GM21447 (cell line): ENCODE results near the gene PSG11.
"Not testable (repeated sequence)": the region's sequence is repeated elsewhere in the genome, so short reads cannot be mapped to it uniquely, and the experiment has no call there.

Experiments used
- ATAC-seq: cut with Tn5 transposase; IDR thresholded peaks from one replicate; pipeline ENCODE4 v1.9.1; 2021; ENCODE audit not compliant: unreplicated experiment

Gene PSG11

DNA sequence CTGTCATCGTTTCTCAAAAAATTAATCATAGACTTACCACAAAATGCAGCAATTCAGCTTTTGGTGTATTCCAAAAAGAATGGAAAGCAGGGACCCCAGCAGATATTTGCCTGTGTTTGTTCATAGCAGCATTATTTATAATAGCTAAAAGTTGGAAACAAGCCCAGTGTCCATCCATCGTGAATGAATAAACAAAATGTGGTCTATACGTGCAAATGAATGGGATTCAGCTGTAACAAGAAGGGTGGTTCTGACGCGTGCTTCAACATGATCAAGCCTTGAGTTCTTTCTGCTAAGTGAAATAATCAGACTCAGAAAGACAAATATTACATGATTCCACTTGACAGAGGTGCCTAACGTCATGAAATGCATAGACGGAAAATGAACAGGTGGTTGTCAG lies 36.4 kb downstream of the PSG11 start:
- ATAC-seq, result no peak

DNA sequence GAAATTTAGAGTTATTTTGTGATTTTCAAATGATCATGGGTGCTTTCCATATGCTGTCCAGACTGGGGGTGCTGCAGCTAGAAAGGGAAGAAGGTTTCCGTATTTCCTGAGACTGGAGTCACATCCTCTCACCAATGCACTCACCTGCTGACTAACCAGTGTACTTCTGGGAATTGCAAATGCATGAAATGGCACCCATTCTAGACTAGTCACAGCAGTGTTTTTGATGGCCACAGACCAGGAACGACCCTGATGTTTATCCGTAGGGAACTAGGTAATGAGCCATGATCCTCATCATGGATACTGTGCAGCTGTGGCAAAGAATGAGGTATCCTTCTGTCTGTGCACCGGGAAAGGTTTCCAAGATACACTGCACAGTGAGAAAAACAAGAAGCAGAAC lies 37.1 kb downstream of the PSG11 start:
- ATAC-seq, result not testable (repeated sequence)

DNA sequence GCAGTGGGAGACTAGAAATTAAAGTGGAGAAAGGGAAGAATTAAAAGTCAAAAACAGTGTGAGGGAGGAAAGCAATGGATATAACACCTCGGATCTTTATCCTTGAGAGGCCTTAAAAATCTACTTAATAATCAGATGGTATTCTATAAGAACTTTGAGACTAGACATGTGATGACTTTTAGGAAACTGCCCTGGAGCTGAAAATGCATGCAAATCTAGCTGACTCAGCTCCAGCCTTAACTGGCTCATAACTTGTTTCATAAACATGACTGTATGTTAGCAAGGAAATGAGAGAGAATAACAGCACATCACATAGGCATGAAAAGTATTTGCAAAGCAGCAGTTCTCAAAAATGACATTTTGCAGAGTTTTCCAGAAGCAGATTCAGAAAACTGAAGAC lies 38.1 kb downstream of the PSG11 start:
- not testable (repeated sequence) for ATAC-seq

DNA sequence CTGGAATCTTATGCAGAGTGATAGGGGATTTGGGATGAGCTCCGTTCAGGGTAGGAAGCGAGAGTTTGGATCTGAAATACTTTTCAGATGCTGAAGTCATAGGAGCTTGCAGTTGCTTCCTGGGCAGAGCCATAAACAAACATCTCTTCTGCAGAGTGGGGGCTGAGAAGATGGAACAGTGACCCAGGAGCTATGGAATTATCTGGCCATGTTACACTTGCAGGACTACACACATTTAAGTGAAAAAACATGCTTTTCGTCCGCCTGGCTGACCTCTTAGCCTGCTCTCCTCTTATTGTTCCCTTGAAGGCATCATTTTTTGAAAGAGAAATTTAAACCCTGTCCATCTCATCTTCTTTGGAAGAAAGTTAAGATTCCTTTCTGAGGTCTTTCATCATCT lies 40.7 kb downstream of the PSG11 start:
- no peak for ATAC-seq

DNA sequence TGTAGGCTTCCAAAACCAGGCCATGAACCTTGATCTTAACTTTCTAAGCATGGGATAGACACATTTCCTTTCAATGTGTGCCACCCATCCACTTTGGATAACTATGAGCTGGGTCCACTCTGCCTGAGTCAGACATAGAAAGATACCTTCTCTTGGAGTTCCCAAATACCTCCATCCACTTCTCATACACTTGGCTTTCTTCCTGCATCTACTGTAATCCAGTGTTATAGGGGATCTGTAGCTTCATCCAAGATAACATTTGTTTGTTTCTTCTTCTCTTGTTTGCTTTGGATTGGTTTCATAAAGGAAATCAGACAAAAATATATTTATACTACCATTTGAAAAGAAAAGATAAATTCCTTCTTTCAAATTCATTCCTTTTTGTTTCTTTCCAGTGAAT lies 44.2 kb downstream of the PSG11 start:
- not testable (repeated sequence) for ATAC-seq

DNA sequence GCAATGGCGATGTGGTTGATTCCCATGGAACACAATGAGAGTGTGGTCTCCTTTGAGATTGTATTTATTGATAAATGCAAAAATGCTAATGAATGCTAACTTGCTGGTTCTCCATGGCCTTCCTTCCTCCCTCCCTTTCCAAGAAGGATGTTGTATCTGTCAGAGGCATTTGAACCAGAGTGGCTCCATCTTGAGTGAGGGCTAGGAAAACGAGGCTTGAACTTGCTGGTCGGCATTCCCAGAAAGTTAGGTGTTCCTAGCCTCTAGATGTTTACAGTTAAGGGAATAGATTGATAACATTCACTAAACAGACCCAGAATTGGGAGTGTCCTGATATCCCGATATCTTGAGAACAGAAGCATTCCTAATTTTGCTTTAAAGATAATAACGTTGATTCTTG lies 54.8 kb downstream of the PSG11 start:
- ATAC-seq, result not testable (repeated sequence)

DNA sequence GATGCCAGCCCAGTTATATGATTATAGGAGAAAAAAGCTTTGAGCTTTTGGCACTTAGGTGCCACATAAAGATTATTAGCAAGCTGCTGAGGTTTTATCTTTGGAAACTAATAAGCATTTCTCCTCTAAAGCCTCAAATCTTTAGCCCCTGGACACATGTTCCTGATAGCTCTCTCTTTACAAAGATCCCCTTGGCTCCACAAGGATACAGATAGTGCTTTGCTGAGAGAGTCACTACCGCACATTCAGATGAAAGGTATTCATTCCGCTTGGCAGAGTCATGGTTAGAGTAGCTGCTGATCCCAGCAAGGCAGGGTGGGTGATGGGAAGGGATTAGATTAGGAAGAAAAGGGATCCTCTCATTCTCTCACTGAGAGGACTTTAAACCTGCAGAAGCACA lies 61.1 kb downstream of the PSG11 start:
- no peak for ATAC-seq

DNA sequence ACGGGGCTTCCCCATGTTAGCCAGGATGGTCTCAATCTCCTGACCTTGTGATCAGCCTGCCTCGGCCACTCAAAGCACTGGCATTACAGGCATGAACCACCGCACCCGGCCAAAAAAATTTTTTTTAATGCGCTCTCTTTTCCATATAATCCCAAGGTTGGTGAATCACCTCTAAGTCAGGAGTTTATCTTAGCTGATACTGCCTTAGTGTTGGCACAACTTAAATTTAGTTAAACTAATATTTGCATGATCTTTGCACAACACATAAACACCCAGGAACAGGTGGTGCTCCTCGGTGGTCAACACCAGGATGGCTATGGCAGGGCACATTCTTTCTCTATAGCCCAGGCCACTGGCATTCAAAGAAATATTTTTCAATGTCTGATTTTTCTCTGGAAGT lies 65.2 kb downstream of the PSG11 start:
- ATAC-seq, result no peak
